ENCODE data around the gene CD300H. TPM values are rescaled to one million over a fixed set of nuclear protein-coding genes. Genes with fewer than 3 reads are reported as not detected.

The CD300H gene
- total RNA-seq, 6 experiments from 2014 or later, result 1.2 TPM; not detected in 5

GRCh38 chr17:74528491-74529199, 38.7 kb downstream of the CD300H start:
- intact Hi-C loops (cut with DNase I), result no loop called here
- H3K36me3 ChIP-seq, result no peaks in the 10 kb centered on the region
- H3K4me1 ChIP-seq, result no peaks in the 10 kb centered on the region
- H3K9me3 ChIP-seq, result no peaks in the 10 kb centered on the region
- no peak overlapping the region for H3K27ac ChIP-seq
- DNase-seq, result peak in 1 of 3 donors; percentile 48
- H3K4me3 ChIP-seq, result no peak overlapping the region
- TF ChIP-seq, protein P1, sequence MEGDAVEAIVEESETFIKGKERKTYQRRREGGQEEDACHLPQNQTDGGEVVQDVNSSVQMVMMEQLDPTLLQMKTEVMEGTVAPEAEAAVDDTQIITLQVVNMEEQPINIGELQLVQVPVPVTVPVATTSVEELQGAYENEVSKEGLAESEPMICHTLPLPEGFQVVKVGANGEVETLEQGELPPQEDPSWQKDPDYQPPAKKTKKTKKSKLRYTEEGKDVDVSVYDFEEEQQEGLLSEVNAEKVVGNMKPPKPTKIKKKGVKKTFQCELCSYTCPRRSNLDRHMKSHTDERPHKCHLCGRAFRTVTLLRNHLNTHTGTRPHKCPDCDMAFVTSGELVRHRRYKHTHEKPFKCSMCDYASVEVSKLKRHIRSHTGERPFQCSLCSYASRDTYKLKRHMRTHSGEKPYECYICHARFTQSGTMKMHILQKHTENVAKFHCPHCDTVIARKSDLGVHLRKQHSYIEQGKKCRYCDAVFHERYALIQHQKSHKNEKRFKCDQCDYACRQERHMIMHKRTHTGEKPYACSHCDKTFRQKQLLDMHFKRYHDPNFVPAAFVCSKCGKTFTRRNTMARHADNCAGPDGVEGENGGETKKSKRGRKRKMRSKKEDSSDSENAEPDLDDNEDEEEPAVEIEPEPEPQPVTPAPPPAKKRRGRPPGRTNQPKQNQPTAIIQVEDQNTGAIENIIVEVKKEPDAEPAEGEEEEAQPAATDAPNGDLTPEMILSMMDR (IDR thresholded peaks at IDR 0.05), result no peak
- no peak for TF ChIP-seq POLR2A (IDR thresholded peaks at IDR 0.05)
- WGBS (ENCODE audit: insufficient coverage, low coverage, low lambda C conversion rate, missing lambda C conversion rate), result 59% methylated on average over 5 of the region's 8 CpGs
- no peaks in the 10 kb centered on the region for H3K27me3 ChIP-seq
- ATAC-seq, result peak; percentile 37 to 58 (median 54)

GRCh38 chr17:74527756-74528155, 39.6 kb downstream of the CD300H start:
- no peak for ATAC-seq
- Histone ChIP-seq H3K4me3 (no peak overlapping the region), H3K27me3 (no peaks in the 10 kb centered on the region), H3K36me3 (no peaks in the 10 kb centered on the region), H3K4me1 (no peaks in the 10 kb centered on the region), H3K9me3 (no peaks in the 10 kb centered on the region), H3K27ac (no peak overlapping the region)
- TF ChIP-seq, protein P1 (IDR thresholded peaks at IDR 0.05), result no peak
- TF ChIP-seq POLR2A (IDR thresholded peaks at IDR 0.05), result no peak
- 71% methylated on average over 7 of the region's 8 CpGs for WGBS (ENCODE audit: insufficient coverage, low coverage, low lambda C conversion rate, missing lambda C conversion rate)
- intact Hi-C loops (cut with DNase I), result no loop called here
- peak in 1 of 3 donors; percentile 43 for DNase-seq

GRCh38 chr17:74527081-74527480, 40.2 kb downstream of the CD300H start:
- ATAC-seq (no peak), DNase-seq (peak in 1 of 3 donors; percentile 40)
- Histone ChIP-seq H3K27ac (no peak overlapping the region), H3K9me3 (no peaks in the 10 kb centered on the region), H3K4me1 (no peaks in the 10 kb centered on the region), H3K36me3 (no peaks in the 10 kb centered on the region), H3K4me3 (no peak overlapping the region), H3K27me3 (no peaks in the 10 kb centered on the region)
- 58% methylated on average over 3 of the region's 5 CpGs for WGBS (ENCODE audit: insufficient coverage, low coverage, low lambda C conversion rate, missing lambda C conversion rate)
- intact Hi-C loops (cut with DNase I), result no loop called here
- no peak for TF ChIP-seq POLR2A (IDR thresholded peaks at IDR 0.05)
- TF ChIP-seq, protein P1 (IDR thresholded peaks at IDR 0.05), result no peak

GRCh38 chr17:74526681-74527080, 40.6 kb downstream of the CD300H start:
- no peaks in the 10 kb centered on the region for H3K4me1 ChIP-seq
- intact Hi-C loops (cut with DNase I), result no loop called here
- H3K27me3 ChIP-seq, result no peaks in the 10 kb centered on the region
- no peak for ATAC-seq
- WGBS (ENCODE audit: insufficient coverage, low coverage, low lambda C conversion rate, missing lambda C conversion rate), result 31% methylated on average over 3 of the region's 3 CpGs
- TF ChIP-seq, protein P1 (IDR thresholded peaks at IDR 0.05), result no peak
- TF ChIP-seq POLR2A (IDR thresholded peaks at IDR 0.05), result no peak
- H3K36me3 ChIP-seq, result no peaks in the 10 kb centered on the region
- H3K27ac ChIP-seq, result no peak overlapping the region
- peak in 1 of 3 donors; percentile 33 for DNase-seq
- H3K9me3 ChIP-seq, result no peaks in the 10 kb centered on the region
- no peak overlapping the region for H3K4me3 ChIP-seq
